GM19463 (cell line): ENCODE results near the gene MC1R.
"Not testable (repeated sequence)": the region's sequence is repeated elsewhere in the genome, so short reads cannot be mapped to it uniquely, and the experiment has no call there.

Source experiments
- ATAC-seq: cut with Tn5 transposase; IDR thresholded peaks from one replicate; pipeline ENCODE4 v1.9.1; 2021; ENCODE audit warnings: mild to moderate bottlenecking, moderate library complexity; ENCODE audit not compliant: unreplicated experiment

Gene MC1R

DNA sequence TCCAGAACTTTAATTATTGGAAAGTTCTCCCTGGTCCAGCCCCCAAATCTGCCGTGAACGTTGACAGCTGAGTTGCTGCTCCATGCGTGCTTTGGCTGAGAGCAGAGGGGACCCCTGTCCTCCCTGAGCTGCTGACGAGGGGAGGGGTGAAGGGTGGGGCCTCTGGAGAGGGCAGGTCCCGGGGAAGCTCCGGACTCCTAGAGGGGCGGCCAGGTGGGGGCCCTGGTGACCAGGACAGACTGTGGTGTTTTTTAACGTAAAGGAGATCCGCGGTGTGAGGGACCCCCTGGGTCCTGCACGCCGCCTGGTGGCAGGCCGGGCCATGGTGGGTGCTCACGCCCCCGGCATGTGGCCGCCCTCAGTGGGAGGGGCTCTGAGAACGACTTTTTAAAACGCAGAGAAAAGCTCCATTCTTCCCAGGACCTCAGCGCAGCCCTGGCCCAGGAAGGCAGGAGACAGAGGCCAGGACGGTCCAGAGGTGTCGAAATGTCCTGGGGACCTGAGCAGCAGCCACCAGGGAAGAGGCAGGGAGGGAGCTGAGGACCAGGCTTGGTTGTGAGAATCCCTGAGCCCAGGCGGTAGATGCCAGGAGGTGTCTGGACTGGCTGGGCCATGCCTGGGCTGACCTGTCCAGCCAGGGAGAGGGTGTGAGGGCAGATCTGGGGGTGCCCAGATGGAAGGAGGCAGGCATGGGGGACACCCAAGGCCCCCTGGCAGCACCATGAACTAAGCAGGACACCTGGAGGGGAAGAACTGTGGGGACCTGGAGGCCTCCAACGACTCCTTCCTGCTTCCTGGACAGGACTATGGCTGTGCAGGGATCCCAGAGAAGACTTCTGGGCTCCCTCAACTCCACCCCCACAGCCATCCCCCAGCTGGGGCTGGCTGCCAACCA, at the start of gene MC1R:
Gene MC1R, plus strand, starts transcription at position 410 of the 895 bp plus-strand sequence. Its CDS starts 397 bp downstream, at position 807.
- no peak for ATAC-seq

- ATAC-seq, result no peak
Measured at GRCh38 chr16:89869911-89870310, 48.8 kb upstream of the MC1R start.

- no peak for ATAC-seq
Measured at GRCh38 chr16:89870440-89870839, 48.2 kb upstream of the MC1R start.

GRCh38 chr16:89871895-89872294, 46.8 kb upstream of the MC1R start:
- no peak for ATAC-seq

GRCh38 chr16:89873109-89873971, 45.3 kb upstream of the MC1R start, which contains the start of gene TCF25:
TCF25 (plus strand) TSS chr16:89873592; CDS start chr16:89873668, 76 bp downstream.
- ATAC-seq, result peak; percentile 33

GRCh38 chr16:89873972-89874689, 44.5 kb upstream of the MC1R start:
- peak; percentile 63 for ATAC-seq

GRCh38 chr16:89879123-89879522, 39.5 kb upstream of the MC1R start:
- ATAC-seq, result not testable (repeated sequence)

- no peak for ATAC-seq
Measured at GRCh38 chr16:89880477-89881367, 37.9 kb upstream of the MC1R start.

DNA sequence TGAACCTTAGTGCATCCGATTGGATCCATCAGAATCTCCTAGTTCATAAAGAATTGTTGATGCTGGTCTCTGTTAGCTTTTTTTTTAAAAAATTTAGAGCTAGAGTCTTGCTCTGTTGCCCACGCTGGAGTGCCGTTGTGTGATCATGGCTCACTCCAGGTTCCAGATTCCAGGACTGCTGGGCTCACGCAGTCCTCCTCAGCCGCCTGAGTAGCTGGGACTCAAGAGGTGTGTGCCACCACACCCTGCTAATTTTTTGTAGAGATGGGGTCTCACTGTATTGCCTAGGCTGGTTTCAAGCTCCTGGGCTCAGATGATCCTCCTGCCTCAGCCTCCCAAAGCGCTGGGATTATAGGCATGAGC, 37.3 kb upstream of the MC1R start:
- ATAC-seq, result no peak

GRCh38 chr16:89883346-89884040, 35.2 kb upstream of the MC1R start:
- ATAC-seq, result no peak

DNA sequence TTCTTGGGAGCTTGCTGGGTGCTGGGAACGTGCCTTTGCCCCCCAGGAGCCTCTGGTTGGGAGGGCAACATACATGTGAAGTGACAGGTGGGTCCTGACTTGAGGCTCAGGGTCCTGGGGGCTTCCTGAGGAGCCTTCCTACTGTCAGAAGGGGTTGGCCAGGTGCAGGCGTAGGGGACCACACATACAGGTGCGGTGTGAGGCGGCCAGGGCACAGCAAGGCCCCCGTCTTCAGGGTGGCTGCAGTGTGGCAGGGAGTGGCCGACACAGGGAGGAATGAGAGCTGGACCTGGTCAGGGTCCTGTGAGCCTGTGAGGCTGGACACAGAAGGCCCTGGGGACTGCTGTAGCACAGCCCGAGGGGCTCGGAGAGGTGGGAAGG, 34.6 kb upstream of the MC1R start:
- no peak for ATAC-seq

DNA sequence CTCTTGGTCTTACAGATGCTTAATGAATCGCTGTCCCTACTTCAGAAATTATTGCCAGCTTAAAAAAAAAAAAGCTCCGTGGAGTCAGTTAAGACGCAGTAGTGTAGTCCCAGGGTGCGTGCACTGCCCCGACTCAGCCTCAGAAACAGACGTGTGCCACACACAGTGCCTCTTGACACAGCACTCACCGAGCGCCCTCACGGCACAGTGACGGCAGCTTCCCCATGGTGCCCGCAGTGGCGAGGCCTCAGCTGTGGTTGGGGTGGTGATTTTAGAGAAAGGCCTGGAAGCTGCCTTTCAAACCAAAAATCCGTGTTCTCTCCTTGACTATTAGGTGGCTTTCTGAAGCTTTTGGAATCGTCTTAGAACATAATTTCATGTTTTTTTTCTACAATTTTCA, 31.4 kb upstream of the MC1R start:
- ATAC-seq, result no peak

DNA sequence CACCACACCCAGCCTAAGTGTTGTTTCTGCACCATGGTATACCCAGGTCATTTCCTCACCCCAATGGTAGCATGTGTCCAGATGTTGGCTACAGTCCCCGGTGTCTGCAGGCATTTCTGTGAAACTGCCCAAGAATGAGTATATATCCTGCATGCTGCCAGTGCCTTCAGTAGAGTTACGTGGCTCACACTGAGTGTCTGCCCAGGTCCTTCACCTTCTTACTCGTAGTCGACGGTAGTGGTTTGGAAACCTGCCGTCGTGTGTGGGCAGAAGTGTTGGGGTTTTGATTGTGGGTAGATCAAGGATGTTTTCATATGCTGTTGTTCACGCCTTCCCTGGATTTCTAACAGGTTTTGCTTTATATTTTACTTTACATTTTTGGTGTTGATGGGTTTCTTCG, 28.5 kb upstream of the MC1R start:
- no peak for ATAC-seq

DNA sequence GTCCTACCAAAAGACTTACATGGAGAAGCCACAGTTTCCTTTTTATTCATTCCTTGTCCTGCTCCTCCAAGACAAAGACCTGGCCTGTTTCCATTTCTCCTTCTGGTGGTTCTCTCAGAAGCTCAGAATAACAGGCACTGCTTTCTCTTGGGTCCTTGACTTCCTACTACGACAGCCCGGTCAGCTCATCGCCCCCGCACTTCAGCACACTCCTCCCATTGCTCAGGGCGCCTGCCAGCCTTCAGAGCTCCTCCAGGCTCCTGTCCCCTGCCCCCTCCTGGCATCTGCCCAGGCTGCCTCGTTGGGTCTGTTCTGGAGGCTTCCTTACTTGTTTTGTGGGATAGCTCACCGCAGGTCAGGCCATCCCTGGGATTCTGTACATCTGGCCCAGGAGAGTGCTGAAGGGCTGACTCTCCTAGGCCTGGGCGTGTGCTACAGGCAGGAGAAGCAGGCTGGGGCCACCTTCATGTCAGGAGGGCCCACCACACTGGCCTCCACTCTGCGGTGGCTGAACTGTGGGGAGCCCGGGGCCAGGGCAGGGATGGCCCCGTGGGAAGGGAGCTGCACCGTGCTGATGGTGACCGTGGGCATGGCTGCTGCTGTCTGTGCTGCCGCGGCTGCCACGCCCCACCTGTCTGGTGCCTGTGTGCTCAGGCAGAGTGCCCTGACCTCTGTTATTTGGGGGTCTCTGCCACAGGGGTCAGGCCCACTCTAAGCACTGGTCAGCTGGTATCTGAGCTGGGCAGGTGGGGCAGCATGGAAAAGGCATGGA, 27.6 kb upstream of the MC1R start:
- no peak for ATAC-seq

DNA sequence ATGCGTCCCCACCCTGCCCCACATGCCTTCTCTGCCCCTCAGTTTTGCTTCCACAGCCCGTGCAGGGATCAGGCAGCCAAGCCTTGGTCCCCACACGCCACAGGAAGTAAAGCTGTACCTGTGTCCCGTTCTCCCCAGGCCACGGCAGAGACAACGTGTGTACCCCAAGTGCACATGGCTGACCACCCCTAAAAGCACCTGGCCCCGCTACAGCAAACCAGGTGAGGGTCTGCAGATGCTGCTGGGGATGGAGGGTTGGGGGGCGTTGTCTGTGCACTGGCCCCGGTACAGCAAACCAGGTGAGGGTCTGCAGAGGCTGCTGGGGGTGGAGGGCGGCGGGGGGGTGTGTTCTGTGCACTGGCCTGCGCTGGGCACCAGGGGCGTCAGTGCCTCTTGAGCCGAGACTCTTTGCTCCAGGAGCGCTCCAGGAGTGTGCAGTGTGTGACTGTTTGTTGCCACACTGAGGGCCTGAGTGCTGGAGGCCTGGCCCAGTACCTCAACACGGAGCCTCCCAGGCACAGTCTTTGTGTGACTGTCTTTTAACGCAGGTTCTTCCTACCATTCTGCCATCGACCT, 26.5 kb upstream of the MC1R start:
- ATAC-seq, result no peak

GRCh38 chr16:89892635-89893034, 26.0 kb upstream of the MC1R start:
- no peak for ATAC-seq

GRCh38 chr16:89893642-89894548, 24.8 kb upstream of the MC1R start:
- ATAC-seq, result no peak
